NCI-H2107 treated with DMSO at 0.1 percent for 48 hours (cell line): ENCODE data around the gene EMILIN1.
A peak's percentile ranks its signal among the peaks of the same experiment; 100 is the strongest.

Experiments used
- DNase-seq: peaks from one replicate; lab custom pipeline; 2025; ENCODE audit not compliant: unreplicated experiment; lab: John Stamatoyannopoulos, UW

The EMILIN1 gene

GRCh38 chr2:27079233-27080139 is 1.1 kb downstream of the EMILIN1 start:
- no peak for DNase-seq

GRCh38 chr2:27080140-27080469 is 1.7 kb downstream of the EMILIN1 start:
- DNase-seq, result no peak

DNA sequence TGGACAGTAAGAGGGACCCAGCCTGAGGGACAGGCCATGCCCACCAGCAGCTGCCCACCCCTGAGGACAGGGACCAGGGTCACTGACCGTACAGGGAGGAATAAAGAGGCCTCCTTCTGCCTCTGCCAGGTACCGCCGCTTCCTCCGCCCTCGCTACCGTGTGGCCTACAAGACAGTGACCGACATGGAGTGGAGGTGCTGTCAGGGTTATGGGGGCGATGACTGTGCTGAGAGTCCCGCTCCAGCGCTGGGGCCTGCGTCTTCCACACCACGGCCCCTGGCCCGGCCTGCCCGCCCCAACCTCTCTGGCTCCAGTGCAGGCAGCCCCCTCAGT is 2.2 kb downstream of the EMILIN1 start:
- no peak for DNase-seq

DNA sequence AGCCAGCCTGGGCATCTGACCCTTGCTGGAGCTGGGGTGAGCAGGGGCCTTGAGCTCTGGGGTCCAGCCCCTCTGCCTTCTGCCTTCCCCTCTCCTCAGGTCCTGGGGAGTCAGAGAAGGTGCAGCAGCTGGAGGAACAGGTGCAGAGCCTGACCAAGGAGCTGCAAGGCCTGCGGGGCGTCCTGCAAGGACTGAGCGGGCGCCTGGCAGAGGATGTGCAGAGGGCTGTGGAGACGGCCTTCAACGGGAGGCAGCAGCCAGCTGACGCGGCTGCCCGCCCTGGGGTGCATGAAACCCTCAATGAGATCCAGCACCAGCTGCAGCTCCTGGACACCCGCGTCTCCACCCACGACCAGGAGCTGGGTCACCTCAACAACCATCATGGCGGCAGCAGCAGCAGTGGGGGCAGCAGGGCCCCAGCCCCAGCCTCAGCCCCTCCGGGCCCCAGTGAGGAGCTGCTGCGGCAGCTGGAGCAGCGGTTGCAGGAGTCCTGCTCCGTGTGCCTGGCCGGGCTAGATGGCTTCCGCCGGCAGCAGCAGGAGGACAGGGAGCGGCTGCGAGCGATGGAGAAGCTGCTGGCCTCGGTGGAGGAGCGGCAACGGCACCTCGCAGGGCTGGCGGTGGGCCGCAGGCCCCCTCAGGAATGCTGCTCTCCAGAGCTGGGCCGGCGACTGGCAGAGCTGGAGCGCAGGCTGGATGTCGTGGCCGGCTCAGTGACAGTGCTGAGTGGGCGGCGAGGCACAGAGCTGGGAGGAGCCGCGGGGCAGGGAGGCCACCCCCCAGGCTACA is 3.8 kb downstream of the EMILIN1 start:
- no peak for DNase-seq

DNA sequence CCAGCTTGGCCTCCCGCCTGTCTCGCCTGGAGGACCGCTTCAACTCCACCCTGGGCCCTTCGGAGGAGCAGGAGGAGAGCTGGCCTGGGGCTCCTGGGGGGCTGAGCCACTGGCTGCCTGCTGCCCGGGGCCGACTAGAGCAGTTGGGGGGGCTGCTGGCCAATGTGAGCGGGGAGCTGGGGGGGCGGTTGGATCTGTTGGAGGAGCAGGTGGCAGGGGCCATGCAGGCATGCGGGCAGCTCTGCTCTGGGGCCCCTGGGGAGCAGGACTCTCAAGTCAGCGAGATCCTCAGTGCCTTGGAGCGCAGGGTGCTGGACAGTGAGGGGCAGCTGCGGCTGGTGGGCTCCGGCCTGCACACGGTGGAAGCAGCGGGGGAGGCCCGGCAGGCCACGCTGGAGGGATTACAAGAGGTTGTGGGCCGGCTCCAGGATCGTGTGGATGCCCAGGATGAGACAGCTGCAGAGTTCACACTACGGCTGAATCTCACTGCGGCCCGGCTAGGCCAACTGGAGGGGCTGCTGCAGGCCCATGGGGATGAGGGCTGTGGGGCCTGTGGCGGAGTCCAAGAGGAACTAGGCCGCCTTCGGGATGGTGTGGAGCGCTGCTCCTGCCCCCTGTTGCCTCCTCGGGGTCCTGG is 4.5 kb downstream of the EMILIN1 start:
- DNase-seq, result no peak

- peak; percentile 19 for DNase-seq
Measured at GRCh38 chr2:27083410-27084296, 5.2 kb downstream of the EMILIN1 start.

DNA sequence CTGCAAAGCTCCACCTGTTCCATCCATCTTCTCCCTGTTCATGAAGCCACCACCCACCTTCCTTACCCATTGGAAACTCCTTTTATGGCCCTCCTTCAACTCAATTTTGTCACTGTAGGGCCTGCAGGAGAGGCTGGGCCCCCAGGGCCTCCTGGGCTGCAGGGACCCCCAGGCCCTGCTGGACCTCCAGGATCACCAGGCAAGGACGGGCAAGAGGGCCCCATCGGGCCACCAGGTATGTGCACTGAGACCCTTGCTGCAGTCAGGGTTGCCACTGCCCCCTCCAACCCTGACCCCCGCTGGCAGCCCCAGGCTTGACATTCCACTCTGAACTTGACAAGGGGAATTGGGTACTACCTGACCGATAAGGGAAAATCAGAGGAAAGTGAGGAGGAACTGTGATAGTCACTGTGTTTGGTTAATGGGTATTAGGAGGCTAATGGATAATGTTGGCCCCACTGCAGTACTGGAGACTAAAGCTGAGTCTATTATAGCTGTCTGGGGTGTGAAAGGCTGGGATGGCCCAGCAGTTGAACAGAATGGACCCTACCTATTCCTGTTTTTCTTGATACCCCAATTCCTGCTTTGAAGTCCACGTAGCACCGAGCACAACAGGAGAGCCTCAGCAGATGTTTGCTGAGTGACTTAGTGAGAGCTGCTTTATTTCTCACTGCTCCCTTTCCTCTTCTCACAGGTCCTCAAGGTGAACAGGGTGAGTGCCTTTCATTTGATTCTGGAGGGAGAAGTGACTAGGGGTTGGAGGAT is 6.1 kb downstream of the EMILIN1 start:
- no peak for DNase-seq

GRCh38 chr2:27085062-27085672 is 6.8 kb downstream of the EMILIN1 start:
- no peak for DNase-seq

GRCh38 chr2:27085673-27086089 is 7.3 kb downstream of the EMILIN1 start:
- DNase-seq, result no peak

- DNase-seq, result peak; percentile 79
Measured at GRCh38 chr2:27086090-27086723, 7.8 kb downstream of the EMILIN1 start.

DNA sequence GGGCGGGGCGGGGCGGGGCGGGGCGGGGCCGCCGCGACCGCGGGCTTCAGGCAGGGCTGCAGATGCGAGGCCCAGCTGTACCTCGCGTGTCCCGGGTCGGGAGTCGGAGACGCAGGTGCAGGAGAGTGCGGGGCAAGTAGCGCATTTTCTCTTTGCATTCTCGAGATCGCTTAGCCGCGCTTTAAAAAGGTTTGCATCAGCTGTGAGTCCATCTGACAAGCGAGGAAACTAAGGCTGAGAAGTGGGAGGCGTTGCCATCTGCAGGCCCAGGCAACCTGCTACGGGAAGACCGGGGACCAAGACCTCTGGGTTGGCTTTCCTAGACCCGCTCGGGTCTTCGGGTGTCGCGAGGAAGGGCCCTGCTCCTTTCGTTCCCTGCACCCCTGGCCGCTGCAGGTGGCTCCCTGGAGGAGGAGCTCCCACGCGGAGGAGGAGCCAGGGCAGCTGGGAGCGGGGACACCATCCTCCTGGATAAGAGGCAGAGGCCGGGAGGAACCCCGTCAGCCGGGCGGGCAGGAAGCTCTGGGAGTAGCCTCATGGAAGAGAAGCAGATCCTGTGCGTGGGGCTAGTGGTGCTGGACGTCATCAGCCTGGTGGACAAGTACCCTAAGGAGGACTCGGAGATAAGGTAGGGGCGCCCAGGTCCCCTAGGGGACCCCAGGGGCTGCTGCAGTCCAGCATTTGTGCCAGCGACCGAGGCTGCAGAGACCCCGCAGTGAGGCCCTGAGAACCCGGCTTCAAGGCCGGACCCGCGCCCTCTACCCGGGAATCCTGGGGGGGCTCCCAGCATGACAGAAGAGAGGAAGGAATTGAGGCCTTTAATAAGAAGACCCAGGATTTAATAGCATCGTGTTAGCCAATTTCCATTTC is 8.5 kb downstream of the EMILIN1 start, which contains the start of gene KHK:
Gene KHK, plus strand, starts transcription at position 49 of the 870 bp plus-strand sequence. Its CDS starts 488 bp downstream, at position 537.
- no peak for DNase-seq

GRCh38 chr2:27087823-27088410 is 9.5 kb downstream of the EMILIN1 start:
- no peak for DNase-seq

DNA sequence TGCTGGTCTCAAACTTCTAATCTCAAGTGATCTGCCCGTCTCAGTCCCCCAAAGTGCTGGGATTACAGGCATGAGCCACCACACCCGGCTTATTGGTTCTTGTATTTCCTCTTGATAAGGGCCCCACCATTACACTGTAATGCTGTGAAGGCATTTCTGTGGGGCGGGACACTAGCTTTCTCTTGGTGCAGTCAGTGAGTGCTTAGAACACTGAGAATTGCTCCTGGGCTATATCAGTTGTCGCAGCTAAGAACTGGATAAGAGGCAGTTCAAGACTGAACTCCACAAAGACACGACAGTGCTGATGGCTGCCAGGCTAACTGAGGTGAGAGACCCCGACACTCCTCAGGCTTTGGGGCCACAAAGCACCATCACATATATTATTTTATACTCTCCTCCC is 10.2 kb downstream of the EMILIN1 start:
- DNase-seq, result no peak

GRCh38 chr2:27089111-27089954 is 10.9 kb downstream of the EMILIN1 start:
- DNase-seq, result no peak

DNA sequence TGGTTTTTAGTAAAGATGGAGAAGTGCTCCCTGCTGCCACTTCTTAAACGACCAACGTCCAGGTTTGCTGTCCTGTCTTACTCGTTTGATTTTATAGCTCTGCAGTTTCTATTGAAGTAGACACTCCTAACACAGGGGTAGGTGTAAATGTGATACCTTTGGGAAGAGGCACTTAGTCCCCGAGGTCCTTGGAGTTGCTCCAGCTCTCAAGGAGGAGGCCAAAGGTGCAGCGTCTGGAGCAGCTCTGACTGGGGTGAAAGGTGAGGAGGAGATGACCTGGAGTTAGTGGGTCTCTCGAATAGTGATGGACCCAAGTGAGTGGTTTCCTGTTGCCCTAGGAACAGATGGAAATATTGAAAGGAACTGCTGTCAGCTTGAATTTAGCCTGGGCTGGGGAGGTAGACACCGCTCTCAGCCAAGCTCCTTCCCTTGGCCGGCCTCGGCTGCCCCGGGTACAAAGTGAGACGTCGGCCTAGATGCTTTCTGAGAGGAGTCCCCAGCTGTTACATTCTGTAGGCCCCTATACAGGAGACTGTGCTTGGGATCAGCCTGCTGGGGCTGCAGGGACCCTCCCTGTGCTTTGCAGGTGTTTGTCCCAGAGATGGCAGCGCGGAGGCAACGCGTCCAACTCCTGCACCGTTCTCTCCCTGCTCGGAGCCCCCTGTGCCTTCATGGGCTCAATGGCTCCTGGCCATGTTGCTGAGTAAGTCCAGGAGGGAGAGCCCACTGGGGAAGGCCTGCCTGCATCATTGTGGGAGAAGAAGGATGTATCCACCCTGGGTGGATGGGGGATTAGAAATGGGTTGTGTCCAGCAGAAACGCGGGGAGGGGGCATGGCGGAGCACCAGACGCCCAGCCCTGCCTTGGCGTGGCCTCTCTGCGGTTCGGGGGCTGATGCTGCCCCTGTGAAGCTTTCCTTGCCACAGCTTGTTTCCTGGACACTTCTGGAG is 13.6 kb downstream of the EMILIN1 start:
- no peak for DNase-seq
